ENCODE measurements around the gene ALS2.

ALS2 gene

GRCh38 chr2:201669865-201670264, 110.9 kb downstream of the ALS2 start:
- no peak for DNase-seq

DNA sequence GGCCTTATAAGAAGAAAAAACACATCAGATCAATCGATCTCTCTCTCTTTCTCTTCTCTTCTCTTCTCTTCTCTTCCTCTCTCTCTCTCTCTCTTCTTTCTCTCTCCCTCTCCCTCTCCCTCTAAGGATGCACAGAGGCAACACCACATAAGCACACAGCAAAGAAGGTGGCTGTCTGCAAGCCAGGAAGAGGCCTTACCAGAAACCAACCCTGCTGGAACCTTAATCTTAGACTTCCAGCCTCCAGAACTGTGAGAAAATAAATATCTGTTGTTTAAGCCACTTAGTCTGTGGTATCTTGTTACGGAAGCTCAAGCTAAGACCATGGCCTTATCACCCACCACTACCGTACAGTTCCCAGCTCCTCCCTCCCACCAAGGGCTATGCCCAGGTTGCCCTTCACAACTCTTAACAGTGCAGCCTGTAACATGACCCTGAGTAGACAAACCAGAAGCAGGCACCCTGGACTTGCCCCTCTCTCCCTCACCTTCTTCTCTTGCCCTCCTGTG, 112.3 kb downstream of the ALS2 start:
- no peak for DNase-seq

DNA sequence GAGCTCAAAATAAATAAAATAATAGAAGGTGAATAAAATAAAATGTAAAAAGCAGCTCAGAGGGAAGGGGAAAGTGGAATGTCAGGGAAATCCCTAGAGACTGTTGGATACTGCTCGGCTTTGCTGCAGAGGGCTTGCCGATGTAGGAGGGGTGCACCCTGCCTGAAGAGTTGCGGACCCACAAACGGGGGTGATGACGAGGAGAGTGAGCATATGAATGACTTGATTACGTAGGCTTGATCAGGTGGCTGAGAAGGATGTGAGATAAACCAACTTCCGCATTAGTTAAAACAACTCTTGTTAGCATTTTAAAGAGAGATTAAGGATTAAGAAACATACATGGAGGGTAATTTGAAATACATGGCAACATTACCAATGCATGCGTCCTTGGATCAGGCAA, 116.4 kb downstream of the ALS2 start:
- DNase-seq: no peak

DNA sequence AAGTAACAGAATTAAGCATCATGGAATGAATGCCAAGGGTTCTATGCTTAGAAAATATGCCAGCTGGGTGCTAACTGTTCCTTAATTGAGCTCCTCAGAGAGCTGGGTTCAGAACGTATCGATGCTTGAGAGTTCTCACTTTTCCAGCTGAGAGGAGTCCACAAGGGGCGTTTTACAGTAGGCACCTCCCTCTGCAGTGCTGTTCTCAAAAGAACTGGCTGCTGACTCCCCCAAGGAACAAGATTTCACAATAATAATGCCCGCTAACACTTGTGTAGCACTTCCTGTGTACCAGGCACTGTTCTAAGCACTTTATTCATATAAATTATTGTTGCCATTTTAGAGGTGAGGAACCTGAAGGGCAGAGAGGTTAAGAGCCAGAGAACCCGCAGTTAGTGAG, 119.4 kb downstream of the ALS2 start:
- no peak for DNase-seq

DNA sequence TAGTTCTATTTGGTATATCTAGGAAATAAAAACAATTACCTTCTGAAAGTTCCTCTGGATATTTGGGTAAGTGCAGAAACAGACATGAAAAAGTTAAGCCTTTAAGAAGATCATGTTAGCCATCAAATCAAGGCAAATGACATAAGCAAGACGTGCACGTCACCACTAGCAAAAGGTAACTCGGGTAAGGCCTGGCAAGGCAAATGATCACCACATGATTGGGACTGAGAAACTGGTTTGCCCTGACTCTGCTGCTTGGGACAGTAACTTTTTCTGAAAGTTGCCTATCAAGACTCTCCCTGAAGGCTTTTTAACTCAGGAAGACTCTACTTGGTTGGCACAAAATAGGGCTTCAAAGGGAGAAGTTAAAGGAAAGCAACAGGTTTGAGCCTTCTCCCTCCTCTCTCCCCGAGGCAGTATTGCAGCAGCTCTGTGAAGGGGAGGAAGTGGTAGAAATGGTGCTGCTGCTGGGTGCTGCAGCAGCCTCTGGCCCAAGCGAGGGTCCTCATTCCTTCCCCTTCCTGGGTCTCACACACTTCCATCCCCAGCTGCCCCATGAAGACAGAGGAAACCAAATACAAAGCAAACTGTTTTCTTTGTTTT, 120.3 kb downstream of the ALS2 start:
- no peak for DNase-seq

DNA sequence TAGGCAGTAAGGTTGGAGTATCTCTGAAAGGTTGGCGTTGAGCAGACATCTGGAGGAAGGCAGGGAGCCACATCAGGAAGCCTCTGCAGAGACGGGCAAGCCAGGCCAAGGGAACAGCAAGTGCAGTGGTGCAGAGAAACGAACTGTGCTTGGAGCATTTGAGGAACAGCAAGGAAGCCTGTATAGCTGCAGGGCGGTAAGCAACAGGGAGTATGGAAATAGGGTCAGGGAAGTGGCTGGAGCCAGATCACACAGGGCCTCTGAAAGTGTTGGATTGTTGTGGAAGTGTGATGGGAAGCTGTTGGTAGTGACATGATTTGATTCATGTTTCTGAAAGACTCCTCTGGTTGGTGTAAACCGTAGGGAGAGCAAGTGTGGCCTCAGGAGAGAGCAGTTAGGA, 124.0 kb downstream of the ALS2 start:
- no peak for DNase-seq

- no peak for DNase-seq
Measured at GRCh38 chr2:201656102-201656501, 124.6 kb downstream of the ALS2 start.

DNA sequence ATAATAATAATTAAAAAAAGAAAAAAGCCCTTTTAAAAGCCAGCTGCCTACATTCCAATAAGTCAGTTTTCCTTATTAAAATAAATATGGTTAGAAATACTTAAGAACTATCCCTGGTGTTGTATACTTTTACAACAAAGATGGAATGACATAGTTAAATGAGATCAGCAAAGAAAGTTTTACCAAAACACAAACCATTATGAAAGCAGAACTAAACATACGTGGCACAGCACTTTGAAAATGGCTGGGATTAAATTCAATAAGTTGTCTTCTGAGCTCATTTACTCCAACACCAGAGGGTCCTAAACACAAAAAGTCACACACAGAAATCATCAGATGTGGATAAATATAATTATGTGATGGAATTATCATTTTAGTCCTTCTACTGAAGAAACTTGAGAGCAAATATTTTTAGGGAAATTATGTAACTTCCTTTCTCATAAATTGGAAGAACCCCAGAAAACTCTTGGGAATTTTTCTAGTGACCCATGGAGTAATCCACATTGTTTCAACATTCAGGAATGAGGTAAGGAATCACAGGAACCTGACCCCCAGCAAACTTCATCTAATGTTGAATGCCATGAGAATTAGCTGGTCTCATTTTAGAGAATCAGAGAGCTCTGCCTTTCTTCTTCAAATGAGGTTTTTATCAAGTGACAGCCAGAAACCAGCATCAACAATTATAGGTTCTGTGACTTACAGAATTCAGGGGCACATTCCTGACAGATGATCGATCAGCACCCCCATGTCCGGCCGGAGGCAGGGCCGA, 125.9 kb downstream of the ALS2 start:
- no peak for DNase-seq

GRCh38 chr2:201653221-201653620, 127.5 kb downstream of the ALS2 start:
- DNase-seq: no peak

Measured in NCI-H1048 (cell line).